T-helper 2 cell (primary cell): ENCODE data around the gene CEBPG.
A peak's percentile ranks its signal among the peaks of the same experiment; 100 is the strongest.

Experiments used
- DNase-seq, 5 experiments: peaks; one replicate each; pipeline versions ENCODE4 v3.0.0 to v3.0.0-alpha.2; 2012 to 2022

CEBPG gene

GRCh38 chr19:33407140-33407551 is 33.6 kb downstream of the CEBPG start:
- DNase-seq = no peak

DNA sequence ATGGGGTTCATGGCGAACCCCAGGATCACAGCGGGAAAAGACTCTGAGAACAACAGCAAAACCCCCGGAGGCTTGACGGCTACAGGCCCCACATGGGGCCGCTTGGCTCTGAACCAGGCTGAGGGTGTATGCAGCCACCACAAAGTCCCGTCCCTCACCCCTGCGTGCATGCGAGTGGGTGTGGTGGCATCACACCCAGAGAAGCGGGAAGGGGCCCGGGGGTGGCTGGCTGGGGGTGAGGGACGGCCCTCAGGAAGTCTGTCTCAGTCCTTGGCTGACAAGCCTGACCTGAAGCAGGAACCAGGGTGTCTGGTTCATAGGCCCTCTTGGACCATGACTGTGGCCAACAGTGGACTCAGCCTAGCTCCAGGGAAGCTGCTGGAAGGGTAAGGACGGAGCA is 34.2 kb downstream of the CEBPG start:
- DNase-seq = no peak

- DNase-seq = no peak
These were observed 34.6 kb downstream of the CEBPG start for GRCh38 chr19:33408116-33408515.

DNA sequence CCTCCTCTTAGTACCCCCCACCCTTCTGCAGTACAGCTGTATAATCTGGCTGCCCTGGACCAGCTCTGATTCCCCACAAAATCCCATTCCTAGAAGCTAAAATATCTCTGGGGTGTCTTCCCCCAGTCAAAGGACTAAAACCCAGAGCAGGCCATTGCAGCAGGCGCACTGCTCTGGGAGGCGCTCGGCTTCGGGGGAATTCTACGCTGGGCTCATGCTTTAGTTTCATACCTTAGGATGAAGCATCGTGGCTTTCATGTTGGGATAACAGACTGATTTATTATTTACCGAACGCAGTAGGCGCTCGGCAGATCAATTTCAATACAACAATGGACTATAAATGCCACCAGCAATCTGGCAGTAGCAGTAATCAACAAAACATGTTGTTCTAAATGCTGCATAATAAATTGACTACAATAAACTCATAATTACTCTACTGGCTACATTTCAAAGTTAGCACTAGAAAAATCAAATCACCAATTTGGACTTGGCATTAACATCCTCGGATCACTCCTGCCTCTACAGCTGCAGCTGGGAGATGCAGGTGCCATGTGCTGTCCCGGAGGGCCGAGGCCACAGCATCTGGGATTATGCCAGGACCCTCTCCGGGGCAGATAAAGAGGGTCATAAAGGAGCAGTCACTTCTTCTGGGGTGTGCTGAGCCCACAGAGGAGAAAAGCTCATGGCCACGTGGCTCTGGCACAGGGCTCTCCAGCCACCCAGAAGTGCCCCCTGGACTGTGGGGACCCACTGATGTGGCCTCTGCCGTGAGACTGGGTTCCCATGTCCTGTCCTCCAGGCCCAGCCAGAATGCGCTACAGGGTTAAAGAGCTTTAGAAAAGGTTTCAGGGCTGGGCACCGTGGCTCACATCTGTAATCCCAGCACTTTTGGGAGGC is 35.3 kb downstream of the CEBPG start:
- no peak for DNase-seq

GRCh38 chr19:33409906-33410685 is 36.6 kb downstream of the CEBPG start:
- no peak for DNase-seq

DNA sequence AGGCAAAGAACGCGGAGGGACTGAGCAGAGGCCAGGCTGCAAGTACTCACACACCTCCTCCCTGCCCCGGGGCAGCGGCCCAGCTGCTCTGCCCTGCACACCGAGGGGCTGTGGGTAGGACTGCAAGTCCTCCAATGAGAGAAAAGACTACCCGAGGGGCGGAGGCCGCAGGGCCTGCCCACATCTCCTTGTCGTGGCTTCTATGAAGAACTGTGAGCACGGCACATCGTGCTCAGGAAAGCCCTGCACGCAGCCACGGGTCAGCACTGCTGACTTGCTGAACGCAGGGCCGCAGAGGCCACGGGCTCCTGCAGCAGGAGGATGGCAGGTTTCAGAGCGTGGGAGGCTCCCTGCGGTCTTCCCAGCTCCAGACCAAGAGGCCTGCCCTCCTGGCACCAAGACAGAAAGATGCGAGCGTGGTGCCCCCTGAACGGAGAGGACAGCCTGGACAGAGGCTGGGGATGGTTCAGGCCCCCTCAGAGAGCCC is 37.4 kb downstream of the CEBPG start:
- DNase-seq = no peak

DNA sequence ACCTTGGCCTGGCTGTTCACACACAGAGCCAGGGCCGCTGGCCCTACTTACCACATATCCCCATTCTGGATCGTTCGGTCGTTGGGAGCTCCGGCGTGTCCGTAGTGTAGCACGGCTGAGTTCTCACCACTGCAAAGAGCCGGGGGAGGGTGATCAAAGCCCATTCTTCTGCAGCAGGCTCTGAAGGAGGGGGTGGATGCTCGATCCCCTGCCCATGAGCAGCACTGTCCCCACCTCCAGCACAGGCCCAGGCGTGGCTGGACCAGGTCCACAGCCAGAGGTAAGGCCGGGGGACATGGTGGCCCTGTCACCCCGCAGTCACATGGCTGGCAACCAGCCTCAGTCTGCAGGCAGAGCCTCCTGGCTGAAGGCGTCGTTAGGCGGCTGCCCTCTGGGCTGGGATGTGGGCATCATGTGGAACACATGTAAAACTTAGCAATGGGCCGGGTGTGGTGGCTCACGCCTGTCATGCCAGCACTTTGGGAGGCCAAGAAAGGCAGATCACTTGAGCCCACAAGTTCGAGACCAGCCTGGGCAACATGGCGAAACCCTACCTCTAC is 38.2 kb downstream of the CEBPG start:
- no peak for DNase-seq

DNA sequence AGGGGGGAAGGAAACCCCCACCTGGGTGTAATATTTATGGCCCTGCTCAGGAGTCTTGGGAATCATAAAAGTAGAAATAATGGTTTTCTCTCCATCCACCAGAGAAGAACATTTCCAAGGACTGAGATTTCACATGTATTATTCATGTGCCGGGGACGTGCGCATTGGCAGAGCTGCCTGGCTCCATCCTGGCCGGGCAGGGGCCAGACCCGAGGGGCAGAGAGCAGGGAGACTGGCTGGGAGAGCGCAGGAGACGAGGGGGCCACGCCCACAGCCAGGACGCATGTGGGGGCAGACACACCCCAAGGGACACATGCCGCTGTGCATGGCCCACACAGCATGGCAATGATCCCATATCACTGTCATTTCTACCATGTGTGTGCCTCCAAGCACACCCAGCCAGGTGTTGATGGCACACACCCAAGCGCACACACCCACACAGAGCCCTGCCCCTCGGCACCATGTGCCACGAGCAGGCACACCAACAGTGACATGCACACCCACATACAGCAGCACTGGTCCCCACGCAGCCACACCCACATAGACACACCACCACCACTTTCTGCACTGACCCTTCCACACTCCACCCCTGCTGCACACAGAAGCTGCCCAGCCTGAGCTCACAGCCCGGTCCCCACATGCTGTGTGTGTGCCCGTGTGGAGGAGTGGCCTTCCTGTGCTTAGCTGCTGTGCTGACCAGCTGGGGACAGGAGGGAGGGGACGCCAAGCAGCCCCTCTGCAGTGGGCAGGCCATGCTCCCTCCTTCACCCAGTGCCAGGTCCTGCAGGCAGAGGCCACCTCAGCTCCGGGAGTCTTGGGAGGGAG is 39.3 kb downstream of the CEBPG start:
- DNase-seq = no peak

GRCh38 chr19:33413426-33413725 is 39.9 kb downstream of the CEBPG start:
- no peak for DNase-seq

GRCh38 chr19:33413868-33414666 is 40.6 kb downstream of the CEBPG start:
- no peak for DNase-seq

DNA sequence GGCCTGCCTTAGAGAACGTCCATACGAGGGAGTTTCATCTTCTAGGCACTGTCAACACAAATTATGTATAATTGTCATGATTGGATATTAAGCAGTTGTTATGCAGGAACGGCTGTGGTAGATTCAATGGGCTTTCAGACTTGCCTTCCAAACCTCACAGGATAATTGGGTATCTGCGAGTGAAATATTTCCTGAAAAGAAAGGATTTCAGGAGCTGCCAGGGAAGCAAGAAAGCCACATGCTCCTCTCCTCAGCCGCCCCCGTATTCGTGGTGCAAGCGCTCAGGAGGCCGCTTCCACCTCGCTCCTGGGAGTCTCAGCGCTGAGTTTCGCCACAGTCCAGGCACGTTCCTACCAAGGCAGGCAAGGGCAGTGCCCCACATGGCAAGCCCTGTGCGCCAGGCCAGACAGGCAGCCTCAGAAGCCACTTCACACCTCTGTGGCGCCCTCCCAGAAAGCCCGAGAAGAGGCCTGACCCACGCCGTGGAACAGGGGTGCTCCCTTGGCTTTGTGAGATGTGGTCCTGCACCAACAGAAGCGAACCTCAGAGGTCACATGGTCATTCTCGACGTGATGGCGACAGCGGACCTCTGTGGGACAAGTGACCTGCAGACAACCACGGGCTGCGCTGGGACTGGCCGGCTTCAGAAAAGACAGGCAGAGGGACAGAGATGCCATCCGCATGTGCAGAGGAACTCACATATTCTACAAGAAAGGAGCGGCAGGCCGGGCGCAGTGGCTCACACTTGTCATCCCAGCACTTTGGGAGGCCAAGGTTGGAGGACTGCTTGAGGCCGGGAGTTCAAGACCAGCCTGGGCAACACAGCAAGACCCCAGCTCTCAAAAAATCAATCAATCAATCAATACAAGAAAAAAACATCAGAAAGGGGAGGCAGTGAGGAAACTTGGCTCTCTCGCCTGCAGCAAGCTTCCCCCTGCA is 41.4 kb downstream of the CEBPG start:
- DNase-seq = no peak

- DNase-seq = peak; percentile 24 to 58 (median 43)
These were observed 43.1 kb downstream of the CEBPG start for GRCh38 chr19:33416307-33417215.

GRCh38 chr19:33417751-33418150 is 44.2 kb downstream of the CEBPG start:
- DNase-seq = no peak

DNA sequence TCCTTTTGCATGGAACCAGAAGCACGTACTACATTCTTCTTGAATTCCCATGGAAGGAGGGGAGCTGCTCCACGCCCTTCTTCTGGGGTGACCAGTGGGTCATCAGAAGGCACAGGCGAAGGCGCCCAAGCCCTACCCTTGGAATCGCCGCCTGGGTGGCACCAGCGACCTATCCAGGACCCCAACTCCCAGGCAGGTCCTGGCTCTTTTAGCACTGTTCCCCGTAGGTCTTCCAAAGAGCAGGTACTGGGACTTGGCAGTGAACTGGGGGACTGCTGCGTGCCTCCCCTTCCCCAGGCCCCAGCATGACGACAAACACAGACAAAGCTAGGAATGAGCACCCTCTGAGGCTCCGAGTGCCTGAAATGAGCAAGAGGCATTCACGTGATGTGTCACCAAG is 45.0 kb downstream of the CEBPG start:
- no peak for DNase-seq

DNA sequence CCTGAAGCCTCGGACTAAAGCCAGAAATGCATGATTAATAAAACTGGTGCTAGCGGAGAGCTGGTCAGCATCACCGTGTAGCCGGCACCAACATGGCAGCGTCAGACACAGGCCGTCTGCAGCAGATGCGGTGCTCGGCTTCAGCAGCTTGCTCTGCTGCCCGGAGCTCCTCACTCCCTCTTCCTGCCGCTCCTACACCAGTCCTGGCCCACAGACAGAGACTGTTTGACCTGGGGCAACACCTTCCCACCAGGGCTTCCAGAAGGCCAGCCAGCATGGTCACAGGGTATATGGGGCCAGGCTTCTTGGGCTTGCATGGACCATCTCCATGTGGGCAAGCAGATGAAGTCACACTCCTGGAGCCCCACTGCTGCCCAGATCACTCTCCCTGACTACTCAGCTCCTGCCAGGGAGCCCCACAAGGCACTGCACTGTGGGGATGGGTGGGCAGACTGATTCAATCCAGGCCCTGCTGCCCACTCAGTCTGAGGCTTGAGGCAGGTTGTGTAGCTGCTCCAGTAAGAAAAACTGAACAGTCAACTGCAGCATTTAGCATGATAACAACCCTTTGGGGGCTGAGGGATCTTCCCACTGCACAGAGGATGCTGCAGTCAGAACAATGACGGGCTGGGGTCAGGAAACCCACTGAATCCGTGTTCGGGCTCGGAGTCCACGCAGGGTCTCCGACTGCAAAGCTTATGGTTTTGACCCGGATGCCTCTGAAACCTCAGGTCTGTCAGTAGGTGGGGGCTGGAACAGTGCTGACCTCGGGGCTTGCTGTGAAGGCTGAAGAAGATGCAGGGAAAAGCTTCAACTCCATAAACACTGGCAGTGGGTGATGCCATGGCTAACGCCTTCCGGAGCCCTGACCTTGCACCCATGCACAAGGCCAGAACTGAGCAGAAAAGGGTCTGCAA is 45.6 kb downstream of the CEBPG start:
- no peak for DNase-seq

DNA sequence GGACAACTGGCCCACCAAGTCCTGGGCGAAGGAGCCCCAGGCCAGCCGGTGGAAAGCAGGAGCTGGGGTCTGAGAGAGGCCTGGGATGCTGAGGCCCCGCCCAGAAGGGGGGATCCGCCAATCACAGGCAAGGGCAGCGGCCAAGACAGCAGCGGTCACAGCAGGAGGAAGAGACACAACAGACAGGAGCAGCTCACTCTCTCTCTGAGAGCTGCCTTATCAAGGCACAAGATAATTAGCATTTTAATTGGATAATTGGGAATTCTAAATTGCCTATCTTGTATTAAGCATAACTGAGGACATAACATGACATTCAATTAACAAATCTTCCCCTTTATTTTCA is 46.2 kb downstream of the CEBPG start:
- DNase-seq = no peak

- DNase-seq = no peak
These were observed 47.3 kb downstream of the CEBPG start for GRCh38 chr19:33420821-33421220.

- DNase-seq = no peak
These were observed 47.9 kb downstream of the CEBPG start for GRCh38 chr19:33421368-33421767.
